ENCODE measurements around the gene EIF3I.

The EIF3I gene

DNA sequence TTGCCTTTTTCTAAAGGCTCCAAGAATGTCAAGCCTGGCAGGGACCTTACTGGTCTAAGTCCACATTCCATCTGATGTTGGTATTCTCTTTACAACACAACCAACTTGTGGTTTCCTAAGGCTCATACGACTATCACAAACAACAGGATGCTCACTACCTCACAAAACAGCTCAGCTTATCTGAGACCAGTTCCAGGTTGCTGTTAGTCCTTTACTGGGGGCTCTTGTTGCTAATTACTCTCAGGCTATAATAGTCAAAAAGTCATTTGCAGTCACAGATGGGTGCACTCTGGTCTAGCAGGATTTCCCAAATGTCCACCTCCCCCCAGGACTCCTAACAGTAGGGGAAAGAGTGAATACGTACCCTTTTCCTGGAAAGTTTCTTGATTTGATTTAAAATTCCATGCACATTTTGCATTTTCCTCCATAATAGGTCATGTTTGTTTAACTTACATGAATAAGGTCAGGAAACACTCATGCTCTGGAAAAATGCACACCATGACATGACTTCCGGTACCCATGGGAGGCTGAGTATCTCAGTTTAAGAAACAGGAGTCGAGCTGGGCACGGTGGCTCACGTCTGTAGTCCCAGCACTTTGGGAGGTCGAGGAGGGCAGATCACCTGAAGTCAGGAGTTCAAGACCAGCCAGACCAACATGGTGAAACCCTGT lies 44.8 kb downstream of the EIF3I start:
- no peak for DNase-seq

DNA sequence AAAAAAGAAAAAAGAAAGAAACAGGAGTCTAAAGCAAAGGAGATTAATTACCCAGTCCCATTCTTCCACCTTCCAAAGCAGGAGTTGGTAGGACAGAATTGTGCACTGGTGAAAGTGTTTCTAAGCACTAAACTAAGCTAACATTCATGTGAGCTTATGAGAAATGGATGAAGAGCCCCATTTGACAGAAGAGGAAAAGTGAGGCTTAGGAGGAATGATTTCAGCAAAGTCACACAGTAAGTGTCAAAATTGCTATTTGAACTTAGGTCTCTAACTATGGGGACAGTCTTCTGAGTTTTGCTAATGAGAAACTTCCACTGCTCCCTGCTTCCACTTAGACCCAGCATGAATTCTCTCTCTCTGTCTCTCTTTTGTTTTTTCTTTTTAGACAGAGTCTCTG lies 47.5 kb downstream of the EIF3I start:
- no peak for DNase-seq

DNA sequence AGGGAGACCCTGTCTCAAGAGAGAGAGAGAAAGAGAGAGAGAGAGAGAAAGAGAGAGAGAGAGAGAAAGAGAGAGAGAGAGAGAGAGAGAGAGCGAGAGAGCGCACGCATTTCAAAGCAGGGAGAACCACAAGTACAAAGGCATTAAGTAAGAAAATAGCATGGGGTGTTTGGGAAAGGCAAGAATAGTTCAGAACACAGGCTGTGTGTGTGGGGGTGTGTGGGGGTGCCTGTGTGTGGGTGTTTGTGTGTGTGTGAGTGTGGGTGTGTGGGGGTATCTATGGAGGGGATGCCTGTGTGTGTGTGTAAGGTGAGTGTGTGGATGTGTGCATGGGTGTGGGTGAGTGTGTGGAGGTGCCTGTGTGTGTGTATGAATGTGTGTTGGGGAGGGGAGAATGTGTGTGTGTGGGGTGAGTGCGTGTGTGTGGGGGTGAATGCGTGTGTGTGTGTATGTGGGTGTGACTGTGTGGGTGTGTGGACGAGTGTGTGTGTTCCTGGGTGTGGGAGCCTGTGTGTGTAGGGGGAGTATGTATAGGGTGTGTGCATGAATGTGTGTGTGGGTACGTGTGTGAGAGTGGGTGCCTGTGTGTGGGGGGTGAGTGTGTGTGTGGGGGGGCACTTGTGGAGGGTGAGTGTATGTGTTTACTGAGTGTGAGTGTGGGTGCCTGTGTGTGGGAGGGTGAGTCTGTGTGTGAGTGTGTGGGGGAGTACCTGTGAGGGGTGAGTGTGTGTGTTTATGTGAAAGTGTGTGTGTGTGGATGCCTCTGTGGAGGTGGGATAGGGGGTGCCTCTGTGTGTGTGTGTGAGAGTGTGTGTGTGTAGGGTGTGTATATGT lies 50.6 kb downstream of the EIF3I start:
- DNase-seq, result no peak

DNA sequence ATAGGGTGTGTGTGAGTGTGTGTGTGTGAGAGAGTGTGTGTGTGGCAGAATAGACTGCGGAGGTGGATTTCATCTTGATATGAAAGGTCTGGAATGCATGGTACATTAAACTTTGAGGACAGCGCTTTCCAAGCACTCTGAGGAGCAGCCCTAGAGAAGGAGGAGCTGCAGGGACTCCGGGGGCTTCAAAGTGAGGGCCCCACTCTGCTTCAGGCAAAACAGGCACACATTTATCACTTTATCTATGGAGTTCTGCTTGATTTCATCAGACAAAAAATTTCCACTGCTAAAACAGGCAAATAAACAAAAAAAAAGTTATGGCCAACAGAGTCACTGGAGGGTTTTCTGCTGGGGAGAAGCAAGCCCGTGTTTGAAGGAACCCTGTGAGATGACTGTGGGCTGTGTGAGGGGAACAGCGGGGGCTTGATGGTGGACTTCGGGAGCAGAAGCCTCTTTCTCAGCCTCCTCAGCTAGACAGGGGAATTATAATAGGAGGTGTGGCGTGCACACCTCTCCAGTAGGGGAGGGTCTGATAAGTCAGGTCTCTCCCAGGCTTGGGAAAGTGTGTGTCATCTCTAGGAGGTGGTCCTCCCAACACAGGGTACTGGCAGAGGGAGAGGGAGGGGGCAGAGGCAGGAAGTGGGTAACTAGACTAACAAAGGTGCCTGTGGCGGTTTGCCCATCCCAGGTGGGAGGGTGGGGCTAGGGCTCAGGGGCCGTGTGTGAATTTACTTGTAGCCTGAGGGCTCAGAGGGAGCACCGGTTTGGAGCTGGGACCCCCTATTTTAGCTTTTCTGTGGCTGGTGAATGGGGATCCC lies 51.4 kb downstream of the EIF3I start:
- DNase-seq, result no peak

DNA sequence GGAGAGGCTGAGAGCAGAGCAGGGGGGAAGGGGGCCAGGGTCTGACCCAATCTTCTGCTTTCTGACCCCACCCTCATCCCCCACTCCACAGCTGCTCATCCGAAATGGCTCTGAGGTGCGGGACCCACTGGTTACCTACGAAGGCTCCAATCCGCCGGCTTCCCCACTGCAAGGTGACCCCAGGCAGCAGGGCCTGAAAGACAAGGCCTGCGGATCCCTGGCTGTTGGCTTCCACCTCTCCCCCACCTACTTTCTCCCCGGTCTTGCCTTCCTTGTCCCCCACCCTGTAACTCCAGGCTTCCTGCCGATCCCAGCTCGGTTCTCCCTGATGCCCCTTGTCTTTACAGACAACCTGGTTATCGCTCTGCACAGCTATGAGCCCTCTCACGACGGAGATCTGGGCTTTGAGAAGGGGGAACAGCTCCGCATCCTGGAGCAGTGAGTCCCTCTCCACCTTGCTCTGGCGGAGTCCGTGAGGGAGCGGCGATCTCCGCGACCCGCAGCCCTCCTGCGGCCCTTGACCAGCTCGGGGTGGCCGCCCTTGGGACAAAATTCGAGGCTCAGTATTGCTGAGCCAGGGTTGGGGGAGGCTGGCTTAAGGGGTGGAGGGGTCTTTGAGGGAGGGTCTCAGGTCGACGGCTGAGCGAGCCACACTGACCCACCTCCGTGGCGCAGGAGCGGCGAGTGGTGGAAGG lies 52.6 kb downstream of the EIF3I start:
- no peak for DNase-seq

DNA sequence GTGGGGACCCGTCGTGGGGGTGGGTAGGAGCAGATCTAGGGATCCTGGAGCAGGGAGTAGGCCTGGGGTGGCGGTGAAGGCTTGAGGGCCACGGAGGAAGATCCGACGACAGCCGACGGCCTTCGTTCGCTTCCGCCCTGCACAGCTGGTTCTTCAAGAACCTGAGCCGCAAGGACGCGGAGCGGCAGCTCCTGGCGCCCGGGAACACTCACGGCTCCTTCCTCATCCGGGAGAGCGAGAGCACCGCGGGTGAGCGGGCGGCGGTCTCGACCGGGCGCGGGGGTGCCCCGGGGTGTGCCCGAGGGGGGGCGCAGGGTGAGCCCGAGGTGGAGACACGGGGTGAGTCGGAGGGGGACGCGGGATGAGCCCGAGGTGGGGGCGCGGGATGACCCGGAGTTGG lies 53.2 kb downstream of the EIF3I start:
- no peak for DNase-seq

DNA sequence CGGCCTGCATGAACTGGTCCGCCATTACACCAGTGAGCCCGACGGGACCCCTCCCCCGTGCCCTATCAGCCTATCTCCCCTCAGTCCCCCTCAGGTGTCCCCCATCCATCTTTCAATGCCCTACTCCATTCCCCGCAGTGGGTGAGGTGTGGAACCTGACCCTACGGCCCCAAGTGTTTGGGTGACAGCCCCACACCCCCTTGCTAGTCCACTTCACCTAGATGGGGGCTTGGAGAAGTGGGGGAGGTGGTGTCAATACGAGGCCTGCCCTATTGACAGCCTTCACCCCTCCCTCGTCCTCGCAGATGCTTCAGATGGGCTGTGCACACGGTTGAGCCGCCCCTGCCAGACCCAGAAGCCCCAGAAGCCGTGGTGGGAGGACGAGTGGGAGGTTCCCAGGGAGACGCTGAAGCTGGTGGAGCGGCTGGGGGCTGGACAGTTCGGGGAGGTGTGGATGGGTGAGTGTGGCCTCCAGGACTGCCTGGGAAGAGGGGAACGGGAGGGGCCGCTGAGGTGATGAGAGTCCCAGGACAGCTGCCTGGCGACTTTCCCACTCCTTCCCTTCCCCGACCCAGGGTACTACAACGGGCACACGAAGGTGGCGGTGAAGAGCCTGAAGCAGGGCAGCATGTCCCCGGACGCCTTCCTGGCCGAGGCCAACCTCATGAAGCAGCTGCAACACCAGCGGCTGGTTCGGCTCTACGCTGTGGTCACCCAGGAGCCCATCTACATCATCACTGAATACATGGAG lies 54.0 kb downstream of the EIF3I start:
- DNase-seq, result no peak
